ENCODE measurements around the gene C1QB. TPM values are rescaled to one million over a fixed set of nuclear protein-coding genes. Genes with fewer than 3 reads are reported as not detected.

C1QB gene
- total and polyA plus RNA-seq, 2 of the 8 experiments (the other 6 are each of a cell fraction or from before 2014, with no cell fraction given): not detected

- Histone ChIP-seq H3K79me2 (ENCODE audit: control insufficient read depth in 1 of 2, insufficient read depth in 2 of 2, low read length in 2 of 2) (no peaks in the 10 kb centered on the region), H4K5ac (ENCODE audit: insufficient read length, low read depth, low read length) (no peak overlapping the region), H2BK20ac (ENCODE audit: low read length) (peak overlapping the region; percentile 55; the same call in 1 of the 2 replicates), H4K20me1 (replicated peaks in 1 of 2; ENCODE audit: control insufficient read depth in 1 of 2, insufficient read depth in 2 of 2, low read length in 2 of 2) (no peaks in the 10 kb centered on the region), H2BK15ac (ENCODE audit: low read length) (peak overlapping the region; percentile 40; the same call in 1 of the 2 replicates), H3K79me1 (ENCODE audit: low read depth, low read length) (no peaks in the 10 kb centered on the region), H3K27ac (ENCODE audit: low read depth, low read length) (no peak overlapping the region), H3K4ac (replicated peaks; ENCODE audit: insufficient read length, low read depth, low read length) (peak overlapping the region; percentile 5), H3K56ac (replicated peaks; ENCODE audit: insufficient read length, low read depth, low read length) (no peak overlapping the region), H3K14ac (ENCODE audit: insufficient read length) (no peak overlapping the region), H4K8ac (ENCODE audit: extremely low read depth, insufficient read depth, low read length) (no peak overlapping the region; the same call in 1 of the 2 replicates), H2BK120ac (replicated peaks; ENCODE audit: low read depth, low read length) (no peak overlapping the region), H2BK12ac (ENCODE audit: low read depth, low read length) (peak overlapping the region; percentile 68; the same call in 1 of the 2 replicates), H2AK5ac (ENCODE audit: low read depth, low read length) (no peak overlapping the region), H3K4me2 (ENCODE audit: insufficient read depth in 1 of 2, low read depth in 2 of 2, low read length in 2 of 2) (no peak overlapping the region), H3K27me3 (replicated peaks in 1 of 4; ENCODE audit: control insufficient read depth in 3 of 4, extremely low read depth in 1 of 4, insufficient read depth in 3 of 4, low read length in 3 of 4) (no peaks in the 10 kb centered on the region; a peak in 1 of 7 replicates), H4K91ac (replicated peaks; ENCODE audit: insufficient read length, low read length) (peak overlapping the region; percentile 75), H3K4me1 (replicated peaks in 1 of 4; ENCODE audit: control insufficient read depth in 3 of 4, insufficient read depth in 4 of 4, low read length in 3 of 4) (peaks cover 0 to 6% (median 4%) of the 10 kb centered on the region in 4 experiments; a peak in 4 of 7 replicates), H2BK5ac (ENCODE audit: low read depth, low read length) (no peak overlapping the region), H3K23ac (ENCODE audit: insufficient read length) (no peak overlapping the region), H3K9ac (replicated peaks in 1 of 4; ENCODE audit: extremely low read depth in 1 of 4, low read depth in 3 of 4, low read length in 3 of 4) (no peak overlapping the region), H3K4me3 (ENCODE audit: extremely low read depth in 1 of 4, insufficient read depth in 2 of 4, low read depth in 3 of 4, low read length in 4 of 4) (no peak overlapping the region), H2AFZ (ENCODE audit: low read length) (no peak overlapping the region), H3K18ac (ENCODE audit: extremely low read depth, low read length) (no peak overlapping the region), H3K23me2 (ENCODE audit: low read depth, low read length) (no peaks in the 10 kb centered on the region), H3K36me3 (ENCODE audit: control insufficient read depth in 2 of 4, insufficient read depth in 4 of 4, low read length in 3 of 4) (no peaks in the 10 kb centered on the region), H3K9me3 (ENCODE audit: insufficient read depth in 2 of 2, low read depth in 1 of 2, low read length in 1 of 2) (no peaks in the 10 kb centered on the region)
- no peak for FAIRE-seq
- ChIA-PET POLR2A (ENCODE audit: partially characterized antibody) (interaction anchor here (1.9 kb wide), 1 partner anchor 114 kb away, joined by 4 read pairs; no protein-coding TSS in a partner anchor), CTCF (ENCODE audit: partially characterized antibody) (interaction anchor here (0.6 to 5.8 kb wide), 43 partner anchors 8 to 560 kb away, joined by 3 to 70 read pairs (median 6); partner anchors contain the start of genes C1QB and EPHA8)
- 82% methylated on average over 8 of the region's 8 CpGs; no CpG with 5 or more reads in 1 of the 2 experiments for WGBS, 2 experiments (ENCODE audit: extremely low coverage in 1 of 2, insufficient coverage in 1 of 2, insufficient read length in 1 of 2, insufficient replicate concordance in 2 of 2, low coverage in 1 of 2, low lambda C conversion rate in 2 of 2, missing lambda C conversion rate in 1 of 2)
- TF ChIP-seq CTBP2 (IDR thresholded peaks at IDR 0.05; ENCODE audit: borderline replicate concordance, insufficient read depth, insufficient read length, low read length) (no peak), SIN3A (conservative IDR thresholded peaks at IDR 0.05 in 1 of 2, IDR thresholded peaks at IDR 0.05 in 1 of 2; ENCODE audit: low read depth in 1 of 2, low read length in 2 of 2) (no peak), ATF2 (IDR thresholded peaks at IDR 0.05; ENCODE audit: low read length) (no peak), SP1 (IDR thresholded peaks at IDR 0.05; ENCODE audit: low read depth, low read length) (no peak)
- DNase-seq (ENCODE audit: low read depth in 1 of 2, low spot score in 2 of 2): no peak
Measured at GRCh38 chr1:22641247-22641646, 11.8 kb upstream of the C1QB start.
